AG04450 (cell line): ENCODE data around the gene IKZF1. TPM values are rescaled to one million over a fixed set of nuclear protein-coding genes. Genes with fewer than 3 reads are reported as not detected.

Experiments
- CTCF ChIA-PET: fragments of 300-600, 350-600 bp; formaldehyde crosslinking; extraction: SDS; loops from one replicate; lab custom pipeline; 2022; ENCODE audit warnings: antibody characterized with exemption, inconsistent platforms; lab: Charles Lee
- POLR2A ChIA-PET: fragments of 350-600 bp; formaldehyde crosslinking; extraction: SDS; loops from one replicate; lab custom pipeline; 2021; ENCODE audit warnings: antibody characterized with exemption, inconsistent platforms; lab: Yijun Ruan, JAX
- DNase-seq: peaks from one replicate; pipeline ENCODE4 v3.0.0-alpha.2; 2011; ENCODE audit warnings: low read depth, low spot score
- H3K27ac ChIP-seq: one replicate; pipeline ENCODE4 v1.5.1; 2012; ENCODE audit warnings: low read depth, low read length, control low read depth
- H3K27me3 ChIP-seq: one replicate; pipeline ENCODE4 v1.6.0; 2012; ENCODE audit warnings: low read length; ENCODE audit not compliant: control insufficient read depth, insufficient read depth
- H3K4me3 ChIP-seq: 2 replicates; pipeline ENCODE4 v1.5.1; 2011; ENCODE audit warnings: mild to moderate bottlenecking, low read depth, low read length, control low read depth
- H3K9me3 ChIP-seq: 2 replicates; pipeline ENCODE4 v1.5.1; 2012; ENCODE audit warnings: low read length; ENCODE audit not compliant: control insufficient read depth, insufficient read depth
- CTCF ChIP-seq: IDR thresholded peaks from 2 replicates; pipeline ENCODE4 v1.5.1; 2011; ENCODE audit warnings: low read depth, low read length, control low read depth, inconsistent platforms
- polyA plus RNA-seq: library from polyadenylated mRNA; depleted of rRNA; stranded (reverse); fragments of >200 nt; gene quantifications from 2 replicates; pipeline ENCODE4 v1.2.3, GENCODE V29; 2011

The IKZF1 gene
- polyA plus RNA-seq, 1 experiment = not detected

DNA sequence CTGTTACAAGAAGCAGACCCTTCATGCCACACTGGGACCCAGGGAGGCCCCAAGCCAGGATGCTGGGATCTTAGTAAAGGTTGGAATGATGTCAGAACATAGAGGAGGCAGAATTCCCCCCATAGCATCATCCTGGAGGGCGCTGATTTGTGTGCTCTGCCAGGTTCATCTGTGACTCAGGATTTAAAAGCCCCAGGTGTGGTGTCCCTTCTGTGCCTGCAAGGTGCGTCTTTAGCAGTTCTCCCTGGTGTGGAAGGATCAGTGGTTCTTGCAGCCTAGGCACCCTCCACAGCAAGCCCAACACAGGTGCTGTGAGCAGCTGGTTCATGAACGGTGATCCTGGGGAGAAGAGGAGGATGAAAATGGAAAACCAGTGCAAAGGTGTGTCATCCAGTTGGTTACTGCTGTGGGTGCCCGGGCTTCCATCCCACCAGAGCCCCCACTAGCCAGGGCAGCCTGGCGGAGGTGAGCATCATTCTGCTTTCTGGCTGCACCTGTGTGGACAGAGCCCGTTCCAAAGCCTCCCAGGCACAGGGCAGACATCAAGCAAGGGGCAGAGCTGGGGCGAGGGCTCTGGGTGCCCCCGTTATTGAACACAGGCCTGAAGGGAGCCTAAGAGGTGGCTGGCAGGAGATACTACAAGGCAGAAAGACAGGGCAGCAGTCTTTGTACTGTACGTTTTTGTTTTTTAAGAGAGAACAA lies 49.5 kb downstream of the IKZF1 start:
- ChIA-PET CTCF (no interaction called here), POLR2A (no interaction called here)
- no peak for TF ChIP-seq CTCF
- H3K4me3 ChIP-seq = no peak overlapping the region
- H3K9me3 ChIP-seq = no peaks in the 10 kb centered on the region; the same call in 1 of the 2 replicates
- no peaks in the 10 kb centered on the region for H3K27me3 ChIP-seq
- no peak for DNase-seq
- H3K27ac ChIP-seq = no peak overlapping the region

DNA sequence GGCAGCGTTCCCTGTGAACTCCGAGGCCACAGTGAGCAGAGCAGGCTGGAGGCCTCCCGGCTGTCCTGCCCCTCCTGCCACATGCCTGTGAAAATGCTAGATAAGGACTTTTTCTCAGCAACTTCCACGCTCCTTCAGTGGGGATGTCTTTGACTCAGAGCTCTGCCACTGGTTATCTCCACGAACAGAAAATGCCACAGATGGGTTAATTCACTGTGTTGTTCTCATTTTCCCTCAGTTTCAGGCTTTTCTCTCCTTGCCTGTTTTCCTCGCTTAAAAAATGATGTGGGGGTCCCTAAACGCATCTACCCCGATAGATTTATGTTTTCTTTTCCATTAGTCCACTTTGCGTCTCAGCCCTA lies 51.3 kb downstream of the IKZF1 start:
- TF ChIP-seq CTCF = no peak
- no peaks in the 10 kb centered on the region for H3K27me3 ChIP-seq
- DNase-seq = no peak
- H3K4me3 ChIP-seq = no peak overlapping the region
- CTCF ChIA-PET = no interaction called here
- H3K27ac ChIP-seq = no peak overlapping the region
- no peaks in the 10 kb centered on the region; the same call in 1 of the 2 replicates for H3K9me3 ChIP-seq
- POLR2A ChIA-PET = no interaction called here

DNA sequence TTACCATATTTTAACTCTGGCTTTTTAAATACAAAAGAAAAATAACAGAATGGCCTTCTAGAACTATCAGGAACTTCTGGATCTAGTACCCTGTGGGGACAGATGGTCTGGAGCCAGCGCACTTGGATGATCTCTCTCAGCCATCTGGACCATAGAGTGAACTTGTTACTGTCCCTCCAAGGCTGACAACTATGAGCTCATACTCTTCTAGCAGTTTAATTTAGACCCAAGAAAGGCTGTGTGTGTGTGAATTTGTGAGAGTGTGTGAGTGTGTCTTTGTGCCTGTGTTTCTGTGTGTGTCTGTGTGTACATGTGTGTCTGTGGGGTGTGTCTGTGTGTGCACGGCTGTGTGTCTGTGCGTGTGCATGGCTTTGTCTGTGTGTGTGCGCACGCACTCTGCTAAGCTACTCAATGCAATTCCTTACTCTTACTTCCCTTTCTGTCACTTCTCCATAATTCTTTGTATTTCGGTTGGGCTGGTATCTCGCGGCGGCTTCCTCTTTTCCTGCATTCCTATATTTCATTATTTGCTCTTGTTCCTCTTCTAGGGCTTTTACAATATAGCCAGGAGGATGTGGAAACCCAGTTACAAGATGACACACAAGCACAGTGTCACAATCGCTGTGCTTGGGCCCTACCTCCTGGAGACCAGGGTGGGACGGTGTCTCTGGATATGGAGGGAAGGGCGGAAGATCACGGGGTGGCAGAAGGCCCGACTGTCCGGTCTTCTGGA lies 51.9 kb downstream of the IKZF1 start:
- no peak for DNase-seq
- ChIA-PET POLR2A (no interaction called here), CTCF (no interaction called here)
- no peak overlapping the region for H3K27ac ChIP-seq
- H3K4me3 ChIP-seq = no peak overlapping the region
- H3K27me3 ChIP-seq = no peaks in the 10 kb centered on the region
- no peak for TF ChIP-seq CTCF
- no peaks in the 10 kb centered on the region; the same call in 1 of the 2 replicates for H3K9me3 ChIP-seq

GRCh38 chr7:50356945-50357268 lies 52.4 kb downstream of the IKZF1 start:
- H3K4me3 ChIP-seq = no peak overlapping the region
- TF ChIP-seq CTCF = no peak
- H3K9me3 ChIP-seq = no peaks in the 10 kb centered on the region; the same call in 1 of the 2 replicates
- no peaks in the 10 kb centered on the region for H3K27me3 ChIP-seq
- ChIA-PET CTCF (no interaction called here), POLR2A (no interaction called here)
- H3K27ac ChIP-seq = no peak overlapping the region
- DNase-seq = no peak

- TF ChIP-seq CTCF = no peak
- CTCF ChIA-PET = no interaction called here
- H3K27ac ChIP-seq = no peak overlapping the region
- POLR2A ChIA-PET = no interaction called here
- H3K27me3 ChIP-seq = no peaks in the 10 kb centered on the region
- no peaks in the 10 kb centered on the region; the same call in 1 of the 2 replicates for H3K9me3 ChIP-seq
- no peak for DNase-seq
- no peak overlapping the region for H3K4me3 ChIP-seq
These were observed 52.9 kb downstream of the IKZF1 start for GRCh38 chr7:50357426-50357825.
